Left colon (tissue), 2 donors: Measurements from ENCODE around the gene RGMB. TPM values are rescaled to one million over a fixed set of nuclear protein-coding genes. Genes with fewer than 3 reads are reported as not detected.

ENCODE experiments used
- ATAC-seq: fragments of 200-7000 bp; cut with Tn5 transposase; one replicate; pipeline ENCODE4 v1.9.1; 2020; ENCODE audit warnings: mild to moderate bottlenecking, moderate library complexity
- DNase-seq, 2 donors: peaks; one replicate each; pipeline ENCODE4 v3.0.0-alpha.2; 2020
- intact Hi-C, 2 donors: fragments of 100-400 bp; cut with DNase I in 1 of 2; cut with micrococcal nuclease in 1 of 2; formaldehyde crosslinking; loops; one replicate each; pipeline versions ENCODE4 v1.11.2 to v1.14.0; 2022; cut with DNase I, micrococcal nuclease
- total RNA-seq, 2 donors: library from RNA; stranded (reverse); fragmentation: NEBNext Ultra II Directional; extraction: Animal tissue kit (Norgen Biotek cat#: 25700); gene quantifications; one replicate each; pipeline ENCODE4 v1.2.1, GENCODE V29; 2021
- donor health status: DM: no; HTN: no; CAD: no.
- donor health status: DM: yes; HTN: yes; CAD: no.

The RGMB gene
- total RNA-seq, 2 donors from 2014 or later, result 53.9 to 63.9 TPM

GRCh38 chr5:98798847-98799246, 25.4 kb downstream of the RGMB start:
- intact Hi-C loops, result no loop called here
- ATAC-seq, result no peak
- DNase-seq, result no peak

- intact Hi-C loops, result no loop called here
- ATAC-seq, result no peak
- no peak for DNase-seq
Observed at GRCh38 chr5:98804066-98804465, 30.6 kb downstream of the RGMB start.

- ATAC-seq (no peak), DNase-seq (no peak)
- intact Hi-C loops, result no loop called here
Observed at GRCh38 chr5:98805070-98805469, 31.6 kb downstream of the RGMB start.

- intact Hi-C loops, result no loop called here
- DNase-seq, result no peak
- no peak for ATAC-seq
Observed at GRCh38 chr5:98807806-98808205, 34.3 kb downstream of the RGMB start.

- DNase-seq (no peak), ATAC-seq (no peak)
- intact Hi-C loops, result no loop called here
Observed at GRCh38 chr5:98810206-98810605, 36.7 kb downstream of the RGMB start.

GRCh38 chr5:98813755-98814154, 40.3 kb downstream of the RGMB start:
- intact Hi-C loops, result no loop called here
- no peak for ATAC-seq
- DNase-seq, result no peak

- ATAC-seq, result peak; percentile 87
- peak; percentile 66 to 83 for DNase-seq
- intact Hi-C loops, result no loop called here
Observed at GRCh38 chr5:98816582-98817222, 43.2 kb downstream of the RGMB start.

GRCh38 chr5:98825582-98826375, 52.3 kb downstream of the RGMB start:
- ATAC-seq, result no peak
- intact Hi-C loops, result loop anchor here in 1 of 2 donors (10.0 kb wide), 1 partner anchor 1591 kb away; no protein-coding TSS in a partner anchor
- no peak for DNase-seq

GRCh38 chr5:98827161-98827560, 53.7 kb downstream of the RGMB start:
- DNase-seq, result no peak
- intact Hi-C loops, result loop anchor here in 1 of 2 donors (10.0 kb wide), 1 partner anchor 1592 kb away; no protein-coding TSS in a partner anchor
- ATAC-seq, result peak; percentile 70

GRCh38 chr5:98827588-98828284, 54.3 kb downstream of the RGMB start:
- intact Hi-C loops, result loop anchor here in 1 of 2 donors (10.0 kb wide), 1 partner anchor 1593 kb away; no protein-coding TSS in a partner anchor
- DNase-seq, result no peak
- no peak for ATAC-seq

- intact Hi-C loops, result no loop called here
- DNase-seq, result no peak
- ATAC-seq, result peak; percentile 72
Observed at GRCh38 chr5:98836175-98836574, 62.7 kb downstream of the RGMB start.

- intact Hi-C loops, result no loop called here
- DNase-seq (no peak), ATAC-seq (peak; percentile 64)
Observed at GRCh38 chr5:98839469-98840383, 66.3 kb downstream of the RGMB start.

- intact Hi-C loops, result no loop called here
- DNase-seq (no peak), ATAC-seq (no peak)
Observed at GRCh38 chr5:98840946-98841345, 67.5 kb downstream of the RGMB start.

GRCh38 chr5:98843481-98843880, 70.0 kb downstream of the RGMB start:
- no peak for DNase-seq
- no peak for ATAC-seq
- intact Hi-C loops, result no loop called here

- DNase-seq, result no peak
- ATAC-seq, result no peak
- intact Hi-C loops, result no loop called here
Observed at GRCh38 chr5:98844865-98845264, 71.4 kb downstream of the RGMB start.

GRCh38 chr5:98845878-98846277, 72.4 kb downstream of the RGMB start:
- no peak for ATAC-seq
- intact Hi-C loops, result no loop called here
- no peak for DNase-seq
